Heart left ventricle (tissue), 13 donors: ENCODE measurements around the gene DNMT3A.

ENCODE experiments used
- CTCF ChIP-seq, 12 donors: fragments of 200-600 bp; sonication (generic) in 4 of 12; IDR thresholded peaks; one replicate each; pipeline versions ENCODE4 v1.5.0 to v1.8.0; 2018 to 2022; ENCODE audit warnings: antibody characterized with exemption in 12 of 12, mild to moderate bottlenecking in 5 of 12
- POLR2A ChIP-seq, 2 donors: fragments of 450-650 bp; IDR thresholded peaks; one replicate each; pipeline ENCODE4 v1.6.1; 2017; ENCODE audit warnings: antibody characterized with exemption in 2 of 2, mild to moderate bottlenecking in 2 of 2, moderate library complexity in 2 of 2
- donor health status: ischemic (EF 13 %, LVEDD 7.1; RV severe dilation, severe dysfunction).
- donor health status: DM: no; HTN: yes; CAD: no.
- donor health status: DM: no; HTN: no; CAD: no.
- donor health status: ischemic (EF 25% LVEDD 6.9; RV normal size, moderate dysfunction).
- donor health status: ischemic (EF 25% LVEDD 5.7; RV mildly dilated, moderate dysfunction).
- donor health status: ischemic (EF 35%, LVEDD 5.7; RV mildly dilated, moderate dysfunction).
- donor health status: nonischemic (EF 11% LVEDD 7.7; RV severe dilation, severe dysfunction).
- donor health status: DM: yes; HTN: yes; CAD: no.
- donor health status: PGD.
- donor health status: ischemic (EF 29% LVEDD 5.4; RV normal size, mild dysfunction).
- donor health status: nonischemic (EF 23%, LVEDD 6.1; RV moderate dilation, normal function).

- no peak for TF ChIP-seq POLR2A (IDR thresholded peaks at IDR 0.05)
- no peak for TF ChIP-seq CTCF (IDR thresholded peaks at IDR 0.05)
Measured at GRCh38 chr2:25323610-25324189, 18.0 kb downstream of the DNMT3A start.
